GM12864 (cell line): ENCODE results near the gene NME3.
"Not testable (repeated sequence)": the region's sequence is repeated elsewhere in the genome, so short reads cannot be mapped to it uniquely, and the experiment has no call there.

Source experiments
- DNase-seq: peaks from one replicate; pipeline ENCODE4 v3.0.0-alpha.2; 2011; ENCODE audit warnings: low read depth
- H3K4me3 ChIP-seq: 2 replicates; pipeline ENCODE4 v1.5.1; 2011; ENCODE audit warnings: mild to moderate bottlenecking, low read depth, low read length, control low read depth
- CTCF ChIP-seq: IDR thresholded peaks from 2 replicates; pipeline ENCODE4 v1.5.1; 2011; ENCODE audit warnings: low read depth, mild to moderate bottlenecking, moderate library complexity, low read length, control low read depth, inconsistent platforms; ENCODE audit errors: missing control alignments

The NME3 gene

DNA sequence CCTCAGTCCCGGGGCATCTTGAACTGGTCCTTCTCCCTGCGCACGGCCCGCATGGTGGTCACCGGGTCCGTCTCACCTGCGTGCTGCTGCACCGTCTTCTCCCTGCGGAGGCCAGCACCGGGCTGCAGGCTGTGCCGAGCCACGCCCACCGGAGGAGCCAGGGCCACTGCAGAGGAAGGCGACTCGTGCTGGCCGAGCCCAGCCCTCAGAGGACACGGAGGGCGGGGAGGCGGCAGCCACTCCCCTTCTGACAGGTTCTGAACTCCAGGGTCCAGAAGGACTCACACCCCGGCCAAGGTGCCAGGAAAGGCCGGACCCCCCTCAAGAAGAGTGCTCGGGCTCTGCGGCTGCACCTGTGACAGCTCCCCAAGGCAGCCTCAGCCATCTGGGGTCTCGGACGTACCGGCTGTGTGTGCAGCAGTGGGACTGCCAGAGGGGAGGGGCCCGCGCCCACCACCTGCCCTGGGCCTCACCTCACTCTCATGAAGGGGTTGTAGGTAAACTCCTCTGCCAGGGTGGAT lies 38.0 kb upstream of the NME3 start:
- no peak overlapping the region for H3K4me3 ChIP-seq
- TF ChIP-seq CTCF, result no peak
- no peak for DNase-seq

GRCh38 chr16:1808691-1809090 lies 37.3 kb upstream of the NME3 start:
- TF ChIP-seq CTCF, result no peak
- no peak for DNase-seq
- H3K4me3 ChIP-seq, result no peak overlapping the region

GRCh38 chr16:1807626-1808025 lies 36.3 kb upstream of the NME3 start:
- no peak for DNase-seq
- H3K4me3 ChIP-seq, result no peak overlapping the region
- no peak for TF ChIP-seq CTCF

DNA sequence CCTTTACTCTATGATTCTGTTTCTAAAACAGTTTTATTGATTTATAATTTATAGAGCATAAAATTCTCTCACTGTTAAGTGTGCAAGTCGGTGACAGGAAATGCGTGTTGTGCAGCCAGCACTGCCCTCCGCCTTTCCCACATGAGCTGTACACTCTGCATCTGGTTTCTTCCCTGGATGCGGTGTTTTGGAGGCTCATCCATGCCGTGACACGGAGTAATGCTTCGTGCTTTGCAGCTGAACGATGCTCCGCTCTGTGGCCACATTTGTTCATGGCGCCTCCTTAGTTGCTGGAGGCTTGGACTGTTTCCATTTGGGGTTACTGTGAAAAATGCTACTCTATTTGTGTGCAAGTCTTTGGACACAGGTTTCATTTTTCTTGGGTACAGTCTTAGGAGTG lies 29.4 kb upstream of the NME3 start:
- no peak for DNase-seq
- no peak for TF ChIP-seq CTCF
- H3K4me3 ChIP-seq, result no peak overlapping the region

- H3K4me3 ChIP-seq, DNase-seq: not testable (repeated sequence)
These were observed 27.9 kb upstream of the NME3 start for GRCh38 chr16:1799263-1799662.

- DNase-seq, result no peak
- H3K4me3 ChIP-seq, result no peak overlapping the region
- TF ChIP-seq CTCF, result no peak
These were observed 23.7 kb upstream of the NME3 start for GRCh38 chr16:1794908-1795666.

GRCh38 chr16:1794221-1794871 lies 23.0 kb upstream of the NME3 start:
- TF ChIP-seq CTCF, result no peak
- DNase-seq, result no peak
- no peak overlapping the region for H3K4me3 ChIP-seq
